ENCODE data around the gene URAD. TPM values are rescaled to one million over a fixed set of nuclear protein-coding genes. Genes with fewer than 3 reads are reported as not detected.
A peak's percentile ranks its signal among the peaks of the same experiment; 100 is the strongest.
"Not testable (repeated sequence)": the region's sequence is repeated elsewhere in the genome, so short reads cannot be mapped to it uniquely, and the experiment has no call there.

The URAD gene, protein sequence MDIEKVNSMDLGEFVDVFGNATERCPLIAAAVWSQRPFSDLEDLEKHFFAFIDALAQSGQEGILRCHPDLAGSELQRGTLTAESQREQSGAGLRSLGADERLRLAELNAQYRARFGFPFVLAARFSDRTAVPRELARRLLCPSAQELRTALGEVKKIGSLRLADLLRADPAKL
- not detected for total RNA-seq
- 1 to 10 TPM in 1 of 8 donors, under 1 TPM in 1, not detected in 6; 0.53 to 1.5 TPM for polyA plus RNA-seq (ENCODE audit: insufficient read depth in 1 of 8, insufficient read length in 8 of 8, low replicate concordance in 1 of 8)
- long read RNA-seq, donor 1: 0 reads
- long read RNA-seq, donor 2: 0 reads
- long read RNA-seq, donor 3: 0 reads
- long read RNA-seq, donor 4: 0 reads
- long read RNA-seq, donor 5: 0 reads
- long read RNA-seq, donor 6: 0 reads
- long read RNA-seq, donor 7: 0 reads
- long read RNA-seq, donor 8: 0 reads
- long read RNA-seq, donor 9: 0 reads
- long read RNA-seq, donor 10: 0 reads
- long read RNA-seq, donor 11: 0 reads

DNA sequence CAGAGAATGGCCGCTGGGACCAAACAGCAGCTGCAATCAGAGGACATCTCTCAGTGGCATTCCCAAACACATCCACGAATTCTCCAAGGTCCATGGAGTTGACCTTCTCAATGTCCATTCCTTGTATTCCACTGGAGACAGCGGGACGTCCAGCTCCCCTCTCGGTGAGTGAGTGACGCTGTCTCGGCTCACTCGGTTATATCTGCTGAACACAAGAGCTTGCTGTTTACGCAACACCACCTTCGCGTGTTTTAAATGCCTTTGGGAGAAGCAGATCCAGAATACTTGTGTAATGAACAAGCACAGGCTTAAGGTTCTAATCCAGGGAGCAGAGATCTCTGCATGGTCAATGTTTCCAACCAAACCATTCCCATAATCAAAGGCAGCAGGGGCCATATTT is at the start of gene URAD:
URAD (minus strand) TSS at position 174 of the 400 bp plus-strand sequence; CDS start at position 118, 56 bp downstream.
- H3K4me3 ChIP-seq (ENCODE audit: low read length): no peak within 1 kb of the TSS
- 62% methylated on average over 11 of the region's 11 CpGs for WGBS (ENCODE audit: insufficient coverage)
- no peaks in the 10 kb centered on the region for H3K9me3 ChIP-seq (replicated peaks; ENCODE audit: control insufficient read depth, low read depth, low read length)
- H3K27me3 ChIP-seq (ENCODE audit: control insufficient read depth, insufficient read depth, low read length): peaks cover 23% of the 10 kb centered on the region
- no peak within 1 kb of the TSS for H3K27ac ChIP-seq (ENCODE audit: low read length)
- no peak for DNase-seq
- no peaks in the 10 kb centered on the region for H3K4me1 ChIP-seq (ENCODE audit: control insufficient read depth, insufficient read depth, low read length)
- no peaks in the 10 kb centered on the region for H3K36me3 ChIP-seq (ENCODE audit: control insufficient read depth, insufficient read depth, low read length)

DNA sequence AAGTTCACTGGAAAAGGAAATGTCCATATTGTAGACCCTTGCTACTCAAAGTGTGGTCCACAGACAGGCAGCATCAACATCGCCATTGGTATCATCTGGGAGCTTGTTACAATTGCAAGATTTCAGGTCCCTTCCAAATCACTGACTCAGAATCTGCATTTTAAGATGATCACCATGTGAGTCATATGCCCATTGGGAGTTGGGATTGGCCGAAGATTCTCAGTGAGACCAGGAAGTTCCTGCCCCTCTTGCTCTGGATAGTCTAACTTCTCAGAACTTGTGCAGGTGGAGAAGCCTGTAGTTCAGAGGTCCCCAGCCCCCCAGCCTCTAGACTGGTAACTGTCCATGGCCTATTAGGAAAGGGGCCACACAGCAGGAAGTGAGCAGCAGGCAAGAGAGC is 48.9 kb upstream of the URAD start:
- Histone ChIP-seq H3K27ac (ENCODE audit: low read length) (no peak overlapping the region), H3K36me3 (ENCODE audit: control insufficient read depth, insufficient read depth, low read length) (no peaks in the 10 kb centered on the region), H3K27me3 (ENCODE audit: control insufficient read depth, insufficient read depth, low read length) (peaks cover 2% of the 10 kb centered on the region), H3K4me3 (ENCODE audit: low read length) (no peak overlapping the region), H3K4me1 (ENCODE audit: control insufficient read depth, insufficient read depth, low read length) (no peaks in the 10 kb centered on the region), H3K9me3 (replicated peaks; ENCODE audit: control insufficient read depth, low read depth, low read length) (no peaks in the 10 kb centered on the region)
- DNase-seq: no peak
- 40% methylated on average over 1 of the region's 2 CpGs for WGBS (ENCODE audit: insufficient coverage)

DNA sequence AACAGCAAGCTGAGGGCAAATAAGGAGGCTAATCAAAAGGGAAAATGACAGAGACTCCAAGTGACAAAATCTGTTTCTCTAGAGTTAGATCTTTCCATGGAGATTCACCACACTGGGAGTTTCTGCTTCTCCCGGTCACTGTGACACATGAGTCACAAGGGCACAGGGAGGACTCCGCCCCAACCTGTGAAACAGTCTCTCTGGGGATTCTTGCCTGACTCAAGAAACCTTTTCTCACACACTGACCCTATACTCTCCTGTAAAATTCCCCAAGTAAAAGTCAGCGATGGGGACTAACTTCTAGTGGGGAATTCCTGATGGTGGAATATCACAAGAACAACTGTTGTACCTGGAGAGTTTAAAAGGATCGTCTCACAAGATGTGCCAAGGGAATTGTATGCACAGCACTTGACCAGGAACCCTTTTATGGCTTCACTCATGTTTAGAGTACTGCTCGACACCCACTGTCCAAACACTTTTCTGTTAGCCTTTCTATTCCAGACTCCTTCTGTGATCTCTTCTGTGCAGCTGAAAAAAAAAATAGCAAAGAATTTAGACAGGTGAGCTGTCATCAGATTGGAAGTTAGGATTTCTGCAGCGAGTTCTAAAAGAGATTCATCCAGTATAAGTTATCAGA is 46.8 kb upstream of the URAD start:
- WGBS (ENCODE audit: insufficient coverage): 67% methylated on average over 1 of the region's 6 CpGs
- no peaks in the 10 kb centered on the region for H3K9me3 ChIP-seq (replicated peaks; ENCODE audit: control insufficient read depth, low read depth, low read length)
- no peaks in the 10 kb centered on the region for H3K36me3 ChIP-seq (ENCODE audit: control insufficient read depth, insufficient read depth, low read length)
- H3K4me3 ChIP-seq (ENCODE audit: low read length): no peak overlapping the region
- no peaks in the 10 kb centered on the region for H3K4me1 ChIP-seq (ENCODE audit: control insufficient read depth, insufficient read depth, low read length)
- H3K27me3 ChIP-seq (ENCODE audit: control insufficient read depth, insufficient read depth, low read length): peaks cover 4% of the 10 kb centered on the region
- no peak for DNase-seq
- H3K27ac ChIP-seq (ENCODE audit: low read length): no peak overlapping the region

DNA sequence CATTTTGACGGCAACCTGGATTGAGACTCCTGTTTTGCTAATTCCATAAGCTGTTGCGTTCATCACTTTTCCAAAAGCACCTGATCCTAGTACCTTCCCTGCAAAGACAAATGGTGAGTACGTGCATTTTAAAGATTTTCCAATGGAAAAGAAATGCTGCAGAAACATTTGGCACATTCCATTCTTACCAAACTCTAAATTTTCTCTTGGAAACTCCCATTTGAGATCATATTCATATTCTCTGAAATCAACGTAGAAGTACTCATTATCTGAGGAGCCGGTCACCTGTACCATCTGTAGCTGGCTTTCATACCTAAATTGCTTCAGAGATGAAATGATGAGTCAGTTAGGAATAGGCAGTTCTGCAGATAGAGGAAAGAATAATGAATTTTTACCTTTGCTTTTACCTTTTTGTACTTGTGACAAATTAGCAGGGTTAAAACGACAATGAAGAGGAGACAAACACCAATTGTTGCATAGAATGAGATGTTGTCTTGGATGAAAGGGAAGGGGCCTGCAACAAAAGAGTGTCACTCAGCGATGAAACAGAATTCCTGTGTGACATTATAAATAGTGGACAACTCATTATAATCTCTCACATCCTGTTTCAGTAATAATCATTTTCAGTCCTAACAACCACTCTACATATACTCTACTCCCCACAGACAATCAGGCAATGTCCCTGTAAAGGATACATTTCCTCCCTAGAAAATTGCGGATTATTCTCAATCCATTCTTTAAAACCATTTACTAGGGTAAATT is 45.6 kb upstream of the URAD start:
- H3K36me3 ChIP-seq (ENCODE audit: control insufficient read depth, insufficient read depth, low read length): no peaks in the 10 kb centered on the region
- 85% methylated on average over 4 of the region's 8 CpGs for WGBS (ENCODE audit: insufficient coverage)
- H3K27me3 ChIP-seq (ENCODE audit: control insufficient read depth, insufficient read depth, low read length): peaks cover 4% of the 10 kb centered on the region
- no peak for DNase-seq
- no peak overlapping the region for H3K27ac ChIP-seq (ENCODE audit: low read length)
- H3K4me1 ChIP-seq (ENCODE audit: control insufficient read depth, insufficient read depth, low read length): no peaks in the 10 kb centered on the region
- no peak overlapping the region for H3K4me3 ChIP-seq (ENCODE audit: low read length)
- no peaks in the 10 kb centered on the region for H3K9me3 ChIP-seq (replicated peaks; ENCODE audit: control insufficient read depth, low read depth, low read length)

DNA sequence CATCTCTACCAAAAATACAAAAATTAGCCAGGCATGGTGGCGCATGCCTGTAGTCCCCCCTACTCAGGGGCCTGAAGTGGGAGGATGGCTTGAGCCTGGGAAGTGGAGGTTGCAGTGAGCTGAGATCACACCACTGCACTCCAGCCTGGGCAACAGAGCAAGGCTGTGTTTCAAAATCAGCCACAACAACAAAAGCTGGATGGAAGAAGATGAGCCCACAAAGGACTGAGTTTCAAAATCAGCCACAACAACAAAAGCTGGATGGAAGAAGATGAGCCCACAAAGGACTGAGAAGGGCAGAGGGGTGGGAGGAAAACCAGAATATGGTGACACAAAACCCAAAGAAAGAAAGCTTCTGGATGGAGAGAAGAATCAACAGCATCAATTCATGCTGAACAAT is 43.9 kb upstream of the URAD start:
- not testable (repeated sequence) for H3K36me3 ChIP-seq (ENCODE audit: control insufficient read depth, insufficient read depth, low read length); H3K27ac ChIP-seq (ENCODE audit: low read length); DNase-seq; H3K27me3 ChIP-seq (ENCODE audit: control insufficient read depth, insufficient read depth, low read length); H3K9me3 ChIP-seq (replicated peaks; ENCODE audit: control insufficient read depth, low read depth, low read length); H3K4me3 ChIP-seq (ENCODE audit: low read length); H3K4me1 ChIP-seq (ENCODE audit: control insufficient read depth, insufficient read depth, low read length)
- WGBS (ENCODE audit: insufficient coverage): no CpG with 5 or more reads among the region's 1 CpG

DNA sequence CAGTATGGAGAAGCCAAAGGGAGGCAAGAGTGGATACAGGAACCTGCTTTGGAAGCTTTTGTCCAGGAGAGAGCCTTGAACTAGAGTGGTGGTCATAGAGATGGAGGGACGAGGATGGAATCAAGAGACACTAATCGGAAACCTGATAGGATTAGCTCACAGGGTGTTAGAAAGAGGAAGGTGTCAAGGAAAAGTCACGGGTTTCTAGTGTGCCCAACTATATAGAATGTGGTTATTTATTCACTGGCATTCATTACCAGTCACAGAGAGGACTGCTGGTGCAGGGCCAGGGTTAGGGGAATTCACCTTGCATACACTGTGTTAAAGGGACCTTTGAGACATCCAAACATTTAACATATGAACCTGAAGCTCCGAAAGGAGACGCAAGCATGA is 43.4 kb upstream of the URAD start:
- Histone ChIP-seq H3K9me3 (replicated peaks; ENCODE audit: control insufficient read depth, low read depth, low read length) (no peaks in the 10 kb centered on the region), H3K27ac (ENCODE audit: low read length) (no peak overlapping the region), H3K36me3 (ENCODE audit: control insufficient read depth, insufficient read depth, low read length) (no peaks in the 10 kb centered on the region), H3K4me3 (ENCODE audit: low read length) (no peak overlapping the region), H3K27me3 (ENCODE audit: control insufficient read depth, insufficient read depth, low read length) (peaks cover 4% of the 10 kb centered on the region), H3K4me1 (ENCODE audit: control insufficient read depth, insufficient read depth, low read length) (no peaks in the 10 kb centered on the region)
- DNase-seq: peak; percentile 13
- WGBS (ENCODE audit: insufficient coverage): 55% methylated on average over 2 of the region's 5 CpGs

DNA sequence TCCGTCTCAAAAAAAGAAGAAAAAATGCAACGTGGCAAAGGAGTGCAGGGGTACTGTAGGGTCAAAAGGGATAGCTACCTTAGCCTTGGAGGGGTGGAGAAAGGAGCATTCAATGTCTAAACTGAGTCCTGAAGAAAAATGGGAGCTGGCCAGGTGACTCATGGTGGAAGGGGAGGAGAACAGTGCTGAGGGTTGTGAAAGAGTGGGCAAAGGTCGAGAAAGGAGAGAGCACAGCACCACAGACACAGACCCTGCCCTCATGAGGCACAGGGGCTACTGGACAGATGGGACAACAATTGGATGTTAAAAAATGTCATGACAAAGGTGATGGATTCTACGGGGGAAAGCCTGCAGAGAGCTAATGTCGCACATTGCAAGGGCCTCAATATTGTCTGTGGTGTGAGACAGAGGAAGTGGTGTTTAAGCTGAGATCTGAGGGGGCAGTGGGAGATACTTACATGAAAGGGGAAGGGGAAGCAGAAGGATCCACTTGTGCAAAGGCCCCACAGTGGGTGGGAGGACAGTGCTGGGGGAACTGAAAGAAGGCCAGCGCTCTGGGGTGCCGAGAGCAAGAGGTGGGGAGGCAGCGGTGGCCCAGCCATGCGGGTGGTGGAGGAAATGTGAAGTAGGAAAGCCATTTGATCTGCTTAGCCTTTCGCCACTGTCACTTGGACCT is 42.9 kb upstream of the URAD start:
- Histone ChIP-seq H3K27me3 (ENCODE audit: control insufficient read depth, insufficient read depth, low read length) (peaks cover 4% of the 10 kb centered on the region), H3K9me3 (replicated peaks; ENCODE audit: control insufficient read depth, low read depth, low read length) (no peaks in the 10 kb centered on the region), H3K4me1 (ENCODE audit: control insufficient read depth, insufficient read depth, low read length) (no peaks in the 10 kb centered on the region), H3K36me3 (ENCODE audit: control insufficient read depth, insufficient read depth, low read length) (no peaks in the 10 kb centered on the region), H3K4me3 (ENCODE audit: low read length) (no peak overlapping the region), H3K27ac (ENCODE audit: low read length) (no peak overlapping the region)
- DNase-seq: peak; percentile 60
- WGBS (ENCODE audit: insufficient coverage): 86% methylated on average over 10 of the region's 10 CpGs

DNA sequence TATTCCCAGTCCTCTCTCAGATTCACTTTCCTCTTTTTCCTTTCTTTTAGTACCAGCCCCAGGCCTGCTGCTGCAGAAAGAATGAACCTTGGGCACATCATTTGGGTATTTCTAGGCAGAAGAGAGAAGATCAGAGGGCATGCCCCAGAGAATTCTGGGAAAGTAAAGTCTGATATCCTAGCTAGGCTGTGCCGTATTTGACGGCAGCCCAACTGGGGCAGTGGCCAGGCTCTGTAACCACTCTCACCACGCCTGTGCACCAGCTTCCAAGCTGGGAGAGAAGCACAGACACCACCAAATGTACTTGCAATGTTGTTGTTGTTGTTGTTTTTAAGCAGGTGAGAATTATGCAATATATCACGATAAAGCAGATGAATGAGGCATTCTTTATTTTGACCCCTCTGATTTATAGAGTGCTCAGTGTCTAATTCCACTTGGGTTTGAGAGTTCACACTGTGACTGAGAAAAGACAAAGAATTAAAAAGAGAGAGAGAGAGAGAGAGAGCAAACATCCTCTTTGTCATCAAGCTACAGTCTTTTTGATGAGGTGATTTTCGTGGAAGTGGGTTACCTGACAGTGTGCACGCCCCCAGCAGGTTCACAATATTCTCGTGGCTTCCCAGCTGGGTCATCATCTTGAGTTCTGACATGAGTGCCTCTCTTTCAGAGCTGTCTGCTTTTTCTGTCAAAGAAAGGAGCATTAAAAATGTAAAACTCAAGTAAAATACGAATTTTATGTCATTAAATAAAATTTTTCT is 39.3 kb upstream of the URAD start:
- no peaks in the 10 kb centered on the region for H3K36me3 ChIP-seq (ENCODE audit: control insufficient read depth, insufficient read depth, low read length)
- no peak overlapping the region for H3K27ac ChIP-seq (ENCODE audit: low read length)
- H3K27me3 ChIP-seq (ENCODE audit: control insufficient read depth, insufficient read depth, low read length): peaks cover 2% of the 10 kb centered on the region
- H3K4me1 ChIP-seq (ENCODE audit: control insufficient read depth, insufficient read depth, low read length): no peaks in the 10 kb centered on the region
- no peaks in the 10 kb centered on the region for H3K9me3 ChIP-seq (replicated peaks; ENCODE audit: control insufficient read depth, low read depth, low read length)
- WGBS (ENCODE audit: insufficient coverage): 86% methylated on average over 3 of the region's 8 CpGs
- H3K4me3 ChIP-seq (ENCODE audit: low read length): no peak overlapping the region
- DNase-seq: no peak

DNA sequence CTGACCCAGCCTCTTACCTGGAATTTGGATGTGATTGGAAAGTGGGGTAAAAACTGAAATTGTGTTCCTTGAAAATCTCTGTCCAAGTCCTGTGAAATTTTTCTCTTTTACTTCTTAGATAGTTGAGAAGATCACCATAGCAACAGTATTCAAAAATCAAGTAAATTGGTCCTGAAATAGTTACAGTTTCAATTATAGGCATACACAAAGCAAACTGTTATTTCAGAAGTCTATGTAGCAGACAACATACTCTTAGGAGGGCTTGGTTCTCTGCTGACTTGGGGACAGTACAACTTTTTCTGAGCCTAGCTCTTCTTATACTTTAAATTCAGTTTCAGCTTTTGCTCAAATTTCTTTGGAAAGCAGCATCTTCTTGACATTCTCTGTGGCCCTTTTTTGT is 38.6 kb upstream of the URAD start:
- H3K36me3 ChIP-seq (ENCODE audit: control insufficient read depth, insufficient read depth, low read length): no peaks in the 10 kb centered on the region
- no peaks in the 10 kb centered on the region for H3K4me1 ChIP-seq (ENCODE audit: control insufficient read depth, insufficient read depth, low read length)
- no peak for DNase-seq
- no peak overlapping the region for H3K27ac ChIP-seq (ENCODE audit: low read length)
- H3K4me3 ChIP-seq (ENCODE audit: low read length): no peak overlapping the region
- H3K27me3 ChIP-seq (ENCODE audit: control insufficient read depth, insufficient read depth, low read length): peaks cover 2% of the 10 kb centered on the region
- no peaks in the 10 kb centered on the region for H3K9me3 ChIP-seq (replicated peaks; ENCODE audit: control insufficient read depth, low read depth, low read length)
